BJ (cell line): ENCODE measurements around the gene SRL. TPM values are rescaled to one million over a fixed set of nuclear protein-coding genes. Genes with fewer than 3 reads are reported as not detected.

Experiments
- CTCF ChIA-PET: fragments of 350-600 bp; formaldehyde crosslinking; extraction: SDS; loops from one replicate; lab custom pipeline; 2021; ENCODE audit warnings: antibody characterized with exemption, inconsistent platforms; lab: Yijun Ruan, JAX
- POLR2A ChIA-PET: fragments of 300-600 bp; sonication (Branson Sonifier 250); formaldehyde crosslinking; extraction: SDS; loops from one replicate; lab custom pipeline; 2021; ENCODE audit warnings: antibody characterized with exemption; lab: Charles Lee
- DNase-seq: peaks from one replicate; pipeline ENCODE4 v3.0.0-alpha.2; 2011; ENCODE audit warnings: low read depth
- H3K27me3 ChIP-seq: 2 replicates; pipeline ENCODE4 v1.6.0; 2011; ENCODE audit warnings: low read length; ENCODE audit not compliant: control insufficient read depth, insufficient read depth
- H3K36me3 ChIP-seq: 2 replicates; pipeline ENCODE4 v1.5.1; 2011; ENCODE audit warnings: low read length; ENCODE audit not compliant: control insufficient read depth, insufficient read depth
- H3K4me3 ChIP-seq: 2 replicates; pipeline ENCODE4 v1.5.1; 2011; ENCODE audit warnings: low read depth, mild to moderate bottlenecking, control low read depth, low read length
- polyA plus RNA-seq: library from polyadenylated mRNA; depleted of rRNA; stranded (reverse); fragments of >200 nt; gene quantifications from 2 replicates; pipeline ENCODE4 v1.2.3, GENCODE V29; 2011
- TF ChIP-seq, protein P1 (sequence below): IDR thresholded peaks from 2 replicates; pipeline ENCODE4 v1.5.1; 2011; ENCODE audit warnings: low read depth, mild to moderate bottlenecking, control low read depth, inconsistent platforms, low read length, moderate library complexity; ENCODE audit not compliant: insufficient read depth

SRL gene
- polyA plus RNA-seq, 1 experiment: not detected

DNA sequence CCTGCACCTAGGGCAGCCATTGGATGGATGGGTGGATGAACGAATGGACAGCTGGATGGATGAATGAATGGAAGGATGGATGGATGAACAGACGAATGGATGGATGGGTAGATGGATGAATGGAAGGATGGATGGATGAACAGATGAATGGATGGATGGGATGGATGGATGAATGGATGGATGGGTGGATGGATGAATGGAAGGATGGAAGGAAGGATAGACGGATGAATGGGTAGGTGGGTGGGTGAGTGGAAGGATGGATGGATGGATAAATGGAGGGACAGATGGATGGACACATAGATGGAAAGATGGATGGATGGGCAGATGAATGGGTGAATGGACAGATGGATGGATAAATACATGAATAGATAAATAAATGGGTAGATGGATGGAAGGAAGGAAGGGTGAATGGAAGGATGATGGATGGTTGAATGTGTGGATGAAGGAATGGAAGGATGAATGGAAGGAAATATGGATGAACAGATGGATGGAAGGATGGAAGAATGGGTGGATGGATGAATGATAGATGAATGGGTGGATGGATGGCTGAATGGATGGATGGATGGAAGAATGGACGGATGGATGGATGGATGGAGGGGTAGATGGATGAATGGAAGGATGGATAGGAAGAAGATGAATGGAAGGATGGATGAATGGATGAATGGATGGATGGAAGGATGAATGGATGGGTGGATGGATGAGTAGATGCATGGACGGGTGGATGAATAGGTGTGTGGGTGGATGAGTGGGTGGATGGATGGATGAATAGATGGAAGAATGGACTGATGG, 15.4 kb downstream of the SRL start:
- no peaks in the 10 kb centered on the region for H3K27me3 ChIP-seq
- no peaks in the 10 kb centered on the region for H3K36me3 ChIP-seq
- TF ChIP-seq, protein P1, sequence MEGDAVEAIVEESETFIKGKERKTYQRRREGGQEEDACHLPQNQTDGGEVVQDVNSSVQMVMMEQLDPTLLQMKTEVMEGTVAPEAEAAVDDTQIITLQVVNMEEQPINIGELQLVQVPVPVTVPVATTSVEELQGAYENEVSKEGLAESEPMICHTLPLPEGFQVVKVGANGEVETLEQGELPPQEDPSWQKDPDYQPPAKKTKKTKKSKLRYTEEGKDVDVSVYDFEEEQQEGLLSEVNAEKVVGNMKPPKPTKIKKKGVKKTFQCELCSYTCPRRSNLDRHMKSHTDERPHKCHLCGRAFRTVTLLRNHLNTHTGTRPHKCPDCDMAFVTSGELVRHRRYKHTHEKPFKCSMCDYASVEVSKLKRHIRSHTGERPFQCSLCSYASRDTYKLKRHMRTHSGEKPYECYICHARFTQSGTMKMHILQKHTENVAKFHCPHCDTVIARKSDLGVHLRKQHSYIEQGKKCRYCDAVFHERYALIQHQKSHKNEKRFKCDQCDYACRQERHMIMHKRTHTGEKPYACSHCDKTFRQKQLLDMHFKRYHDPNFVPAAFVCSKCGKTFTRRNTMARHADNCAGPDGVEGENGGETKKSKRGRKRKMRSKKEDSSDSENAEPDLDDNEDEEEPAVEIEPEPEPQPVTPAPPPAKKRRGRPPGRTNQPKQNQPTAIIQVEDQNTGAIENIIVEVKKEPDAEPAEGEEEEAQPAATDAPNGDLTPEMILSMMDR: no peak
- CTCF ChIA-PET: interaction anchor here (1.0 kb wide), 1 partner anchor 9 kb away, joined by 4 read pairs; no protein-coding TSS in a partner anchor
- POLR2A ChIA-PET: no interaction called here
- no peak overlapping the region for H3K4me3 ChIP-seq
- DNase-seq: no peak

DNA sequence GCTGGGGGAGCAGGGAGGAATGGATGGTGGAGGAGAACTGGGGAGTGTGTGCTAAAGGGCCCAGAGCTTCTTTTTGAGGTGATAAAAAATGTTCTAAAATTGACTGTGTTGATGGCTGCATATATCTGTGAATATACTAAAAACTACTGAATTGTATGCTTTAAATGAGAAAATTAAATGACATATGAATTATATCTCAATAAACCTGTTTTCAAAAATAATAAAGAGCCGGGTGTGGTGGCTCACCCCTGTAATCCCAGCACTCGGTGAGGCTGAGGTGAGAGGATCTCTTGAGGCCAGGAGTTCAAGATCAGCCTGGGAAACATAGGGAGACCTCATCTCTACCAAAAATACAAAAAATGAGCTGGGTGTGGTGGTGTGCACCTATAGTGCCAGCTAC, 16.8 kb downstream of the SRL start:
- TF ChIP-seq, protein P1: no peak
- Histone ChIP-seq H3K36me3 (no peaks in the 10 kb centered on the region), H3K4me3 (no peak overlapping the region), H3K27me3 (no peaks in the 10 kb centered on the region)
- no peak for DNase-seq
- CTCF ChIA-PET: interaction anchor here (1.4 kb wide), 1 partner anchor 29 kb away, joined by 4 read pairs; no protein-coding TSS in a partner anchor
- POLR2A ChIA-PET: no interaction called here

DNA sequence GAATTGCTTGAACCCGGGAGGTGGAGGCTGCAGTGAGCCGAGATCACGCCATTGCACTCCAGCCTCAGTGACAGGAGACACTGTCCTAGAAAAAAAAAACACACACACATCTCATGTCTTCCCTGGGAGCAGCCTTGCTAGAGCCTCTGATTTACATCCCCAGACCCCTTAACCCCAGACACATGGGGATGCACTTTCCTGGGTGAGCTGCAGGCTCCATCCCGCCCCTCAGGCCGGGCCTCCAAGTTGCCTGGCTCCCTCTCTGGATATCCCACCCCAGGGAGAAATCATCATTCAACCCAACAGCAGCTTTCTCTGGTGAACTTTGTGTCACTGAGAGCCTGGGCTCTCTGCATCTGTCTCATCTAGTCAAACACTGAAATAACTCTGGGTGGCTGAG, 21.5 kb downstream of the SRL start:
- CTCF ChIA-PET: interaction anchor here (1.1 to 1.4 kb wide), 2 partner anchors 13 to 22 kb away, joined by 3 read pairs; partner anchors contain the start of gene SRL
- TF ChIP-seq, protein P1: no peak
- POLR2A ChIA-PET: no interaction called here

DNA sequence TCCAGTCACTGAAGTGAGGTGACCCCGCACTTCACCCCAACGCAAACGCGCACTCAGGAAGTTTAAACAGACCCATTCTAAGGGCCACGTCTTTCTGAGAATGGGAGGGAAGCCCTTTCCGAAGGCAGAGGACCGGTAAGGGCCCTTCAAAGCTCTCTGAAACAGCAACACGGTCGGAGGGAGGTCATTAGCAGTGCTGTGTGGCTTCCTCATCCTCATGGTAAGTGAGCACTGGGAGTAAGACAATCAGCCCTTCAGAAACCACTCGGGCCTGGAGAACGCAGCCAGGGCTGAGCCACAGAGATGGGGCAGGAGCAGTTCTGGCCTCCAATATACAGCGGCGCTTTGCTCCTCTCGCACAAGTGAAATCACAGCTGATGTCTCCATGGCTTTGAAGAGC, 23.7 kb downstream of the SRL start:
- TF ChIP-seq, protein P1: no peak
- no peak for DNase-seq
- H3K27me3 ChIP-seq: no peaks in the 10 kb centered on the region
- ChIA-PET CTCF (interaction anchor here (0.9 to 3.6 kb wide), 3 partner anchors 8 to 35 kb away, joined by 3 to 15 read pairs (median 4); no protein-coding TSS in a partner anchor), POLR2A (no interaction called here)
- no peak overlapping the region for H3K4me3 ChIP-seq
- no peaks in the 10 kb centered on the region for H3K36me3 ChIP-seq

More for the DNA sequence above, 21.5 kb downstream of the SRL start:
- Histone ChIP-seq H3K27me3 (no peaks in the 10 kb centered on the region), H3K4me3 (no peak overlapping the region), H3K36me3 (no peaks in the 10 kb centered on the region)
- DNase-seq: no peak
